ENCODE measurements around the gene TRPV3.

Gene TRPV3

DNA sequence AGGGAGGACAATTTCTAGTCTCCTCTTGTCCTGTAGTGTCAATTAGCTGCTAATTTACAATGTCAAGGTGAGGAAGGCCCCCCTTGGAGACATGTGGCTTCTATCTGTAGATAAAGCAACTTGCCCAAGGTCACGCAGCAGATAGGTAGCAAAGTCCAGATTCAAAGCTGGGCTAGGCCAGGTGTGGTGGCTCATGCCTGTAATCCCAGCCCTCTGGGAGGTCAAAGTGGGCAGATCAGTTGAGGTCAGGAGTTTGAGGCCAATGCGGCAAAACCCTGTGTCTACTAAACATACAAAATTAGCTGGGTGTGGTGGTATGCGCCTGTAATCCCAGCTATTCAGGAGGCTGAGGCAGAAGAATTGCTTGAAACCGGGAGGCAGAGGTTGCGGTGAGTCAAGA is 11.1 kb downstream of the TRPV3 start:
- no peak for DNase-seq (ENCODE audit: low read depth)

GRCh38 chr17:3545151-3545550 is 12.5 kb downstream of the TRPV3 start:
- DNase-seq (ENCODE audit: low read depth) = no peak

GRCh38 chr17:3544365-3544764 is 13.2 kb downstream of the TRPV3 start:
- DNase-seq (ENCODE audit: low read depth) = no peak

DNA sequence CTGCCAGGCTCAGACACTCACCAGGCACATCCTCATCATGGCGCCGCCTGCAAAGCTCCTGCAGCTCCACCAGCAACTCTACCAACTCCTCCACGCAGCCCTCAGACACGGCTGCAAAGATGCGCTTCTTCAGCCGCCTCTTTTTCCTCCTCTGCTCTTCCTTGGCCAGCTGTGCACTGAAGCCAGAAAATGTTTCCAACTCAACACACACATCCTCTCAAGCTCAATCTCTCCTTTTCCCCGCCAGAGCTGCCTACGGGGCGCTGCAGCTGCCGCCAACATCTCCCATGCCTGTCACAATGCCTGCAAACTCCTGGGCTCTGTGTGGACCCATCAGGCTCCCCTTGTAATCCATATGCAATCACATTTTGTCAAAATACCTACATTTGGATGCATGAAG is 14.2 kb downstream of the TRPV3 start:
- no peak for DNase-seq (ENCODE audit: low read depth)

GRCh38 chr17:3542410-3543088 is 15.1 kb downstream of the TRPV3 start:
- DNase-seq (ENCODE audit: low read depth) = no peak

- DNase-seq (ENCODE audit: low read depth) = no peak
These were observed 17.6 kb downstream of the TRPV3 start for GRCh38 chr17:3539881-3540540.

GRCh38 chr17:3536716-3537115 is 20.9 kb downstream of the TRPV3 start:
- no peak for DNase-seq (ENCODE audit: low read depth)

- DNase-seq (ENCODE audit: low read depth) = peak; percentile 54
These were observed 22.2 kb downstream of the TRPV3 start for GRCh38 chr17:3535253-3535995.

- DNase-seq (ENCODE audit: low read depth) = no peak
These were observed 22.7 kb downstream of the TRPV3 start for GRCh38 chr17:3534881-3535252.

DNA sequence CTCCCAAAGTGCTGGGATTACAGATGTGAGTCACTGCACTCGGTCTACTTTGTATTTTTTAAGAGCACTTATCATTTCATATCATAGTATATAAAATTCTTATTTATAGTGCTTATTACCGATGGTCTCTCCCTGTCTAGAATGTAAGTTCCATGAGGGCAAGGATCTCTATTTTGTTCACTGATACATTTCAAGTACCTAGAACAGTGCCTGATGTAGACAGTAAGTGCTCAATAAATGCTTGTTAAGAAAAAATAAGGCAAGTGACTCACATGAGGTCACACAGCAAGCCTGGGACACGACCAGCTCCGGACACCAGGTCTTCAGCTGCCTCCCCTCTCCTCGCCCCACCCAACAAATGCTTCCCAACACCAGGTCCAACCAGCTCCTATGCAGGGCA is 23.9 kb downstream of the TRPV3 start:
- no peak for DNase-seq (ENCODE audit: low read depth)

- no peak for DNase-seq (ENCODE audit: low read depth)
These were observed 24.8 kb downstream of the TRPV3 start for GRCh38 chr17:3532859-3533142.

GRCh38 chr17:3532106-3532858 is 25.3 kb downstream of the TRPV3 start:
- no peak for DNase-seq (ENCODE audit: low read depth)

DNA sequence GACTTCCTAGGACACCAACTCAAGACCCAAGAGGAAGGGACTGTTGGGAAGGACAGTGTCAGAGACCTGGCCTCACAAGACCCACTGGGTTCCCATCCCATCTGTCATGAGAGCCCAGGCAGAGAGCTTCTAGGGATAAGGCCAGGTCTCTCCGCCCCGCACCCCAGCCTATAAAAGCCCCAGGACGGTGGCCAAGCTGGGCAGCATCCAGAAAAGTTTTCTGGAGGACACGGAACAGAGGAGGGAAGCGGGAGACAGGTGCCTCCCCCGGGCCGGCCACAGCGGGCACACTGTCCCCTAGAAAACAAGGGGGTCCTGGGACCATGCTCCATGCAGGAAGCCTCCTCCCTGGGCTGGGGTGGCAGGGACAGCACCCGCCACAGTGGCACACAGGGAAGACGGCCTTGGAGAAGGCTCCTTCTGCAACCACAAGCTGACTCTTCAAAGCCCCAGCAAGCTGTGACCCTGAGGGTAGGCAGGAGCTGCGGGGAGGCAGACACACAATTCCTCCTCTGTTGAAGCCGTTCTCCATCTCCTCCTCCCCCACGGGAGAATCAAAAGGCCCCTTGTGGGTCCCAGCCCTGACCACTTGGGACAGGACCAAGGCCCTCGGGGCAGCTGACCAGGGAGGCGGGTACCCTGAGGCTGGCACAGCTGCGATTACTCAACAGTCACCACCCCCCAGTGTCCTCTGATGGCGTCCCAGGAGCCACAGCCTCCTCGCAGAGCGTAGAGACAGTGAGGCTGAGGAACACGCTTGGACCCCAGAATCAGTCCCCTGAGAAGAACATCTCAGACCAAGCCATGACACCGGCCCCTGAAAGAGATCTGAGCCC is 26.1 kb downstream of the TRPV3 start:
- DNase-seq (ENCODE audit: low read depth) = no peak

DNA sequence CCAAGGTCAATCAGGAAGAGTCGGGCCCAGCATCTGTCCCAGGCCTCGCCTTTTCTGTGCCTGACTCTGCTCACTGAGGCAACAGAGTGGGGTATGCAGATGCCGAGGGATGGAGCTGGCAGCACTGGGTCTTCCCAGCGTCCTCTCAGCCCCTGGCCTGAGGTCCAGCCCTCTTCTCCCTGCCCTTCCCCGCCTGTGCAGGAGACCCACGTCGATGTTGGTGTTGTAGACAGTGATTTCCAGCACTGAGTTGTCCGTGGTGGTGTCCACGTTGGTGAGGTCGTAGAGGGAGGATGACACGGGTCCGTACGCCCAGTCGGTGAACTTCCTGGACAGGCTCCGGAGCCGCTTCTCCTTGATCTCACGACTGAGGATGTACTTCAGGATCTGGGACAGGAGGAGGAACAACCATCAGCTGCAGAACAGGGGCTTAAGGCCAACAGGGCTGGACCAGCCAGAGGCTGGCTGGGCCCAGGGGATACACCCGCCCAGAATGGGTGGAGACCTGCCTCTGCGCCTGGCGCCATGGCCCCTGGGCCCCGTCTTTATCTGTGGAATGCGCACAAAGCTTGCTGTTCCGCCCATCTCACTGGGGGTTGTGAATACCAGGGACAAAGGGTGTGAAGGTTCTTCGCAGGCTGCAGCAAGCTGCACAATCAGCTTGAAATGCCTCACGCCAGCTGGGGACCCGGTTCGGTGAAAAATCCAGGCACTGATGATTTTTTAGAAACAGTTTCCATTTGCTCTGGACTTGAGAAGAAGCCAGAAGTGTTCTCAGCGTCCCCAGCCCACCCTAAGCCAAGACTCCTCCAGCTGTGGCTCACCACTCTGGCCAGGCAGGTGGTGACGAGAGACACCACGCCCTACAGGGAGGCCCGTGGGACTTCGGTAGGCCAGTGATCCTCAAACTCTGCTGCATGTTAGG is 27.5 kb downstream of the TRPV3 start:
- DNase-seq (ENCODE audit: low read depth) = no peak

GRCh38 chr17:3528880-3529511 is 28.6 kb downstream of the TRPV3 start:
- no peak for DNase-seq (ENCODE audit: low read depth)

- DNase-seq (ENCODE audit: low read depth) = no peak
These were observed 29.2 kb downstream of the TRPV3 start for GRCh38 chr17:3528403-3528851.

DNA sequence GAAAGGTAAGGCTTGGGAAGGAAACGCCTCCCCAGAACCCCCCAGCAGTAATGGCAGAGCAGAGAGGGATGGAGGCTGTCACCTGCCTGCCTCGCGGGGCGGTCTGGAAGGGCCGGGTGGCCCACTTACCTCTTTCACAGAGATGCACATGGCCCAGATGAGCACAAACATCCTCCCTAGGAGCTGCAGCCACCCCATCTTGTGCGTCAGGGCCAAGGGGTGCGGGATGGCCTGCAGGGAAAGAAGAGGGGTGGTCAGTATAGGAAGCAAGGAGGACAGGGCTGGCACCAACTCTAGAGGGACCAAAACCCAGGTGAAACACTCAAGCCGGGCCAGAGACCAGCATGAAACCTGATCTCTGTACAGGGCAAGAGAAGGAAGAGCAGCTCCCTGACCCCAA is 29.7 kb downstream of the TRPV3 start:
- DNase-seq (ENCODE audit: low read depth) = no peak

GRCh38 chr17:3527468-3527867 is 30.1 kb downstream of the TRPV3 start:
- DNase-seq (ENCODE audit: low read depth) = no peak

GRCh38 chr17:3526971-3527370 is 30.6 kb downstream of the TRPV3 start:
- DNase-seq (ENCODE audit: low read depth) = no peak

- DNase-seq (ENCODE audit: low read depth) = no peak
These were observed 31.1 kb downstream of the TRPV3 start for GRCh38 chr17:3526491-3526890.

Measured in stimulated activated CD8-positive, alpha-beta memory T cell treated with anti-CD3 and anti-CD28 coated beads, Interleukin-15, amount 100 ng/mL, for 24 hours (primary cell).